ENCODE measurements around the gene KCNMB1. TPM values are rescaled to one million over a fixed set of nuclear protein-coding genes. Genes with fewer than 3 reads are reported as not detected.

The KCNMB1 gene
- total RNA-seq, 2 donors from 2014 or later, result 0.09 TPM; not detected in 1

DNA sequence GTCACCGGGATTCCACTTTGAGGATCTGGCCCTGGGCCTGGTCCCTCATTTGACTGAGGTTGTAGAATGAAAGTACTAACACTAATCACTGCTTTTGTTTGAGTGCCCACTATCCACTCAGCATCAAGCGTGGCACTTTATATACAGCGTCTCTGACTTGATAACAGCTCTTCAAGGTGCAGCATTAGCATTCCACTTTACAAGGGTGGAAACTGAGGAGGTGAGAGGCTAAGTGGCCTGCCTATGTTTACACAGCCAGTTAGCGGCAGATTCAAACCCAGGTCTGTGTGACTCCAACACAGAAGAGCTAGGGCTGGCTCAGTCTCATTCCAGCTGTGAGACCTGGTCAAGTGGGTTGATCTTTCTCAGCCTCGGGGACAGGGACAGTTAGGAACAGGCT is 5.9 kb downstream of the KCNMB1 start:
- Mint-ChIP-seq H3K36me3 (ENCODE audit: low read depth) (no peaks in the 10 kb centered on the region), H3K9me3 (no peaks in the 10 kb centered on the region), H3K4me1 (peaks cover 9% of the 10 kb centered on the region), H3K27ac (no peak overlapping the region), H3K27me3 (ENCODE audit: insufficient read depth) (no peaks in the 10 kb centered on the region), H3K4me3 (no peak overlapping the region)
- Histone ChIP-seq H3K9me3 (ENCODE audit: control insufficient read depth, low read length) (no peaks in the 10 kb centered on the region), H3K27ac (ENCODE audit: low read depth, low read length) (no peak overlapping the region), H3K9ac (ENCODE audit: extremely low read depth, low read length, poor library complexity, severe bottlenecking) (no peak overlapping the region), H3K27me3 (ENCODE audit: control insufficient read depth, insufficient read depth, low read length, poor library complexity, severe bottlenecking) (no peaks in the 10 kb centered on the region), H3K4me1 (ENCODE audit: control insufficient read depth, insufficient read depth, low read length) (no peaks in the 10 kb centered on the region), H3K36me3 (ENCODE audit: control insufficient read depth, insufficient read depth, low read length) (no peaks in the 10 kb centered on the region), H3K4me3 (ENCODE audit: low read length) (no peak overlapping the region)
- DNase-seq, result no peak
- 83 to 96% methylated on average over 3 to 5 of the region's 5 CpGs for WGBS, 2 experiments (ENCODE audit: insufficient coverage in 1 of 2, insufficient read length in 1 of 2)
- TF ChIP-seq, protein P1, sequence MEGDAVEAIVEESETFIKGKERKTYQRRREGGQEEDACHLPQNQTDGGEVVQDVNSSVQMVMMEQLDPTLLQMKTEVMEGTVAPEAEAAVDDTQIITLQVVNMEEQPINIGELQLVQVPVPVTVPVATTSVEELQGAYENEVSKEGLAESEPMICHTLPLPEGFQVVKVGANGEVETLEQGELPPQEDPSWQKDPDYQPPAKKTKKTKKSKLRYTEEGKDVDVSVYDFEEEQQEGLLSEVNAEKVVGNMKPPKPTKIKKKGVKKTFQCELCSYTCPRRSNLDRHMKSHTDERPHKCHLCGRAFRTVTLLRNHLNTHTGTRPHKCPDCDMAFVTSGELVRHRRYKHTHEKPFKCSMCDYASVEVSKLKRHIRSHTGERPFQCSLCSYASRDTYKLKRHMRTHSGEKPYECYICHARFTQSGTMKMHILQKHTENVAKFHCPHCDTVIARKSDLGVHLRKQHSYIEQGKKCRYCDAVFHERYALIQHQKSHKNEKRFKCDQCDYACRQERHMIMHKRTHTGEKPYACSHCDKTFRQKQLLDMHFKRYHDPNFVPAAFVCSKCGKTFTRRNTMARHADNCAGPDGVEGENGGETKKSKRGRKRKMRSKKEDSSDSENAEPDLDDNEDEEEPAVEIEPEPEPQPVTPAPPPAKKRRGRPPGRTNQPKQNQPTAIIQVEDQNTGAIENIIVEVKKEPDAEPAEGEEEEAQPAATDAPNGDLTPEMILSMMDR (conservative IDR thresholded peaks at IDR 0.05), result no peak

DNA sequence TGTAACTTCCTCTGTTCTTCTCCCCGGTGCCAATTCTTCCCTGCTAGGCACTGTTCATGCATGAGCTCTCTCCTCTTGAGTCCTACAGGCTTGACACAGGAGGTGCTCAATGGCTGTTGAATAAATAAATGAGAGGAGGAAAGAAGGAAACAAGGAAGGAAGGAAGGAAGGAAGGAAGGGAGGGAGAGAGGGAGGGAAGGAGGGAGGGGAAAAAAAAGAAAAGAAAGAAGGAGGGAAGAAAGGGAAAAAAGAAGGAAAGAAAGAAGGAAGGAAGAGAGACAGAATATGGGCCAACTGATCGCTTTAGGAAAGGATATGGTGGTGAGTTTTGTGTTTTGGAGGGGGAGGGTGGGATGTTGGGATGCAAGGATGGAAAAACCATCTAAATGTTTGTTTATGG is 6.4 kb downstream of the KCNMB1 start:
- Mint-ChIP-seq H3K9me3 (no peaks in the 10 kb centered on the region), H3K36me3 (ENCODE audit: low read depth) (no peaks in the 10 kb centered on the region), H3K4me3 (no peak overlapping the region), H3K27ac (no peak overlapping the region), H3K27me3 (ENCODE audit: insufficient read depth) (no peaks in the 10 kb centered on the region), H3K4me1 (peaks cover 9% of the 10 kb centered on the region)
- no peak for DNase-seq
- Histone ChIP-seq H3K9me3 (ENCODE audit: control insufficient read depth, low read length) (no peaks in the 10 kb centered on the region), H3K4me3 (ENCODE audit: low read length) (no peak overlapping the region), H3K27me3 (ENCODE audit: control insufficient read depth, insufficient read depth, low read length, poor library complexity, severe bottlenecking) (no peaks in the 10 kb centered on the region), H3K27ac (ENCODE audit: low read depth, low read length) (no peak overlapping the region), H3K9ac (ENCODE audit: extremely low read depth, low read length, poor library complexity, severe bottlenecking) (no peak overlapping the region), H3K4me1 (ENCODE audit: control insufficient read depth, insufficient read depth, low read length) (no peaks in the 10 kb centered on the region), H3K36me3 (ENCODE audit: control insufficient read depth, insufficient read depth, low read length) (no peaks in the 10 kb centered on the region)
- 60 to 81% methylated on average over 2 of the region's 2 CpGs for WGBS, 2 experiments (ENCODE audit: insufficient coverage in 1 of 2, insufficient read length in 1 of 2)
- TF ChIP-seq, protein P1 (conservative IDR thresholded peaks at IDR 0.05), result no peak

DNA sequence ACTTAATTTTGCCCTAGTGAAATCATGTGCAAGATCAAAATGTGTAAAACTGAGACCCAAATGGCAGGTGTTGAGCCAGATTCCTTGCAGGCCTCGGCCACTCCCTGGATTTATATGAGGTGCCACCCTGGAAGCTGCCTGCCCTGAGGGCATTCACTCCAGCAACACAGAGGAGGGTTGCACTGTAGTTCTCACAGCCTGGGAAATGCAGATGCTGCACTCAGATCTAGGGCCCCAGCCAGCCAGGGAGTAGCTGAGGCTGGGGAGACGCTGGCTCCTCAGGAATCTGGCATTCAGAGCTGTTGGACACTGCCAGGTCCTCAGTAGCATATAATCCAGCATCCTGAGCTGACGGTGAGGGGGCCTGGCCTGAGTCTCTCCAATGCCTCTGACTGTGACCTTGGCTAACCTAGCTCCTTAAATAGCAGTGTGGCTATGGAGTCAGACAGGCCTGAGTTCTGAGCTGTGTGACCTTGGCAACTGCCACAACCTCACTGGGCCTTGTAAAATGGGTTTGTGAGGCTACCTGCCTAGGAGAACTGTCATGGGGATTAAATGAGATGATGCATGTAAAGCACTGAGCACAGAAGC is 8.7 kb downstream of the KCNMB1 start:
- Histone ChIP-seq H3K4me1 (ENCODE audit: control insufficient read depth, insufficient read depth, low read length) (no peaks in the 10 kb centered on the region), H3K27ac (ENCODE audit: low read depth, low read length) (no peak overlapping the region), H3K36me3 (ENCODE audit: control insufficient read depth, insufficient read depth, low read length) (no peaks in the 10 kb centered on the region), H3K9ac (ENCODE audit: extremely low read depth, low read length, poor library complexity, severe bottlenecking) (no peak overlapping the region), H3K4me3 (ENCODE audit: low read length) (no peak overlapping the region), H3K27me3 (ENCODE audit: control insufficient read depth, insufficient read depth, low read length, poor library complexity, severe bottlenecking) (no peaks in the 10 kb centered on the region), H3K9me3 (ENCODE audit: control insufficient read depth, low read length) (no peaks in the 10 kb centered on the region)
- Mint-ChIP-seq H3K4me1 (no peaks in the 10 kb centered on the region), H3K36me3 (ENCODE audit: low read depth) (no peaks in the 10 kb centered on the region), H3K4me3 (no peak overlapping the region), H3K27me3 (ENCODE audit: insufficient read depth) (no peaks in the 10 kb centered on the region), H3K9me3 (peaks cover 6% of the 10 kb centered on the region), H3K27ac (no peak overlapping the region)
- no peak for DNase-seq
- WGBS, 2 experiments (ENCODE audit: insufficient coverage in 1 of 2, insufficient read length in 1 of 2), result 83 to 100% methylated on average over 1 to 3 of the region's 3 CpGs
- TF ChIP-seq, protein P1 (conservative IDR thresholded peaks at IDR 0.05), result no peak
